ENCODE measurements around the gene SBF2.

Gene SBF2

GRCh38 chr11:10022764-10023163 lies 271.3 kb downstream of the SBF2 start:
- H3K4me3 ChIP-seq (replicated peaks in 1 of 2; ENCODE audit: low read depth in 2 of 2, low read length in 2 of 2), result no peak overlapping the region
- no peak for DNase-seq (ENCODE audit: low read depth in 2 of 2)
- TF ChIP-seq CTCF (IDR thresholded peaks at IDR 0.05; ENCODE audit: low read depth, low read length), result no peak

GRCh38 chr11:10021563-10021962 lies 272.5 kb downstream of the SBF2 start:
- DNase-seq (ENCODE audit: low read depth in 2 of 2), result no peak
- H3K4me3 ChIP-seq (replicated peaks in 1 of 2; ENCODE audit: low read depth in 2 of 2, low read length in 2 of 2), result no peak overlapping the region

GRCh38 chr11:10019906-10020682 lies 273.9 kb downstream of the SBF2 start:
- TF ChIP-seq CTCF (IDR thresholded peaks at IDR 0.05; ENCODE audit: low read depth, low read length), result no peak
- no peak overlapping the region for H3K4me3 ChIP-seq (replicated peaks in 1 of 2; ENCODE audit: low read depth in 2 of 2, low read length in 2 of 2)
- DNase-seq (ENCODE audit: low read depth in 2 of 2), result no peak

More at GRCh38 chr11:10021563-10021962, 272.5 kb downstream of the SBF2 start:
- no peak for TF ChIP-seq CTCF (IDR thresholded peaks at IDR 0.05; ENCODE audit: low read depth, low read length)

- TF ChIP-seq CTCF (IDR thresholded peaks at IDR 0.05; ENCODE audit: low read depth, low read length), result no peak
- no peak overlapping the region for H3K4me3 ChIP-seq (replicated peaks in 1 of 2; ENCODE audit: low read depth in 2 of 2, low read length in 2 of 2)
- DNase-seq (ENCODE audit: low read depth in 2 of 2), result no peak
These were observed 276.1 kb downstream of the SBF2 start for GRCh38 chr11:10017911-10018310.

GRCh38 chr11:10017050-10017449 lies 277.0 kb downstream of the SBF2 start:
- DNase-seq (ENCODE audit: low read depth in 2 of 2), result no peak
- no peak overlapping the region for H3K4me3 ChIP-seq (replicated peaks in 1 of 2; ENCODE audit: low read depth in 2 of 2, low read length in 2 of 2)
- TF ChIP-seq CTCF (IDR thresholded peaks at IDR 0.05; ENCODE audit: low read depth, low read length), result no peak

GRCh38 chr11:10012068-10012467 lies 282.0 kb downstream of the SBF2 start:
- H3K4me3 ChIP-seq (replicated peaks in 1 of 2; ENCODE audit: low read depth in 2 of 2, low read length in 2 of 2), result no peak overlapping the region
- TF ChIP-seq CTCF (IDR thresholded peaks at IDR 0.05; ENCODE audit: low read depth, low read length), result no peak
- no peak for DNase-seq (ENCODE audit: low read depth in 2 of 2)

All from cardiac fibroblast (primary cell).